Measurements from ENCODE around the gene HOXA7.

Gene HOXA7

GRCh38 chr7:27143950-27144780, 12.3 kb downstream of the HOXA7 start (continued):
- TF ChIP-seq TSHZ1 (tag by site-specific recombination; IDR thresholded peaks at IDR 0.05; ENCODE audit: borderline replicate concordance): peak; percentile 88
- 0 out of 2 replicates have a peak, but pooled peaks have one; percentile 11 for TF ChIP-seq ZNF792 (tag by site-specific recombination; IDR thresholded peaks at IDR 0.05)
- no peak for TF ChIP-seq ZNF266 (tag by site-specific recombination; IDR thresholded peaks at IDR 0.05; ENCODE audit: low read depth)
- TF ChIP-seq TRIM28 (IDR thresholded peaks at IDR 0.05; ENCODE audit: borderline replicate concordance, low read length): 0 out of 2 replicates have a peak, but pooled peaks have one; percentile 38
- TF ChIP-seq ZNF660 (tag by site-specific recombination; IDR thresholded peaks at IDR 0.05): peak; percentile 70; the same call in 1 of the 2 replicates
- TF ChIP-seq FEZF1 (tag by site-specific recombination; IDR thresholded peaks at IDR 0.05): peak; percentile 76

- CTCF ChIA-PET: interaction anchor here (0.6 to 4.4 kb wide), 46 partner anchors 9 to 1685 kb away, joined by 3 to 34 read pairs (median 4); partner anchors contain the start of genes HOXA1 and HOXA7
- Histone ChIP-seq H3K4me3 (ENCODE audit: low read depth, low read length) (peak within 1 kb of the TSS; percentile 79), H3K4me1 (ENCODE audit: control insufficient read depth, insufficient read depth, low read length) (peaks cover 22% of the 10 kb centered on the region), H3K9me3 (ENCODE audit: control insufficient read depth, insufficient read depth, low read depth, low read length) (no peaks in the 10 kb centered on the region), H3K36me3 (ENCODE audit: control insufficient read depth in 2 of 2, insufficient read depth in 1 of 2, low read length in 2 of 2) (peaks cover 0 to 63% of the 10 kb centered on the region in 2 experiments; a peak in 2 of 3 replicates), H3K27ac (ENCODE audit: extremely low read depth, low read depth, low read length) (peak within 1 kb of the TSS; percentile 98)
- POLR2A ChIA-PET: interaction anchor here (0.6 to 1.6 kb wide), 20 partner anchors 9 to 1281 kb away, joined by 3 to 9 read pairs (median 4); partner anchors contain the start of genes HOXA4, HOXA7 and HOXA9
- TF ChIP-seq KLF17 (tag by site-specific recombination; IDR thresholded peaks at IDR 0.05) (peak; percentile 71), ZNF391 (tag by site-specific recombination; IDR thresholded peaks at IDR 0.05; ENCODE audit: borderline replicate concordance, low read depth) (peak; percentile 27; the same call in 1 of the 2 replicates), ZNF221 (tag by site-specific recombination; IDR thresholded peaks at IDR 0.05; ENCODE audit: borderline replicate concordance) (no peak), ZNF664 (tag by site-specific recombination; IDR thresholded peaks at IDR 0.05) (no peak), YY2 (tag by site-specific recombination; IDR thresholded peaks at IDR 0.05) (no peak), KLF10 (tag by site-specific recombination; IDR thresholded peaks at IDR 0.05) (peak; percentile 75; the same call in 1 of the 2 replicates), RBAK (tag by site-specific recombination; IDR thresholded peaks at IDR 0.05) (no peak), ZNF292 (tag by site-specific recombination; IDR thresholded peaks at IDR 0.05; ENCODE audit: borderline replicate concordance, low read depth) (no peak), ZFHX2 (tag by site-specific recombination; conservative IDR thresholded peaks at IDR 0.05) (peak; percentile 77), ZNF335 (tag by site-specific recombination; conservative IDR thresholded peaks at IDR 0.05) (no peak), ZSCAN18 (tag by site-specific recombination; IDR thresholded peaks at IDR 0.05) (no peak), ZNF548 (tag by site-specific recombination; IDR thresholded peaks at IDR 0.05) (no peak)
- TF ChIP-seq, protein P1, sequence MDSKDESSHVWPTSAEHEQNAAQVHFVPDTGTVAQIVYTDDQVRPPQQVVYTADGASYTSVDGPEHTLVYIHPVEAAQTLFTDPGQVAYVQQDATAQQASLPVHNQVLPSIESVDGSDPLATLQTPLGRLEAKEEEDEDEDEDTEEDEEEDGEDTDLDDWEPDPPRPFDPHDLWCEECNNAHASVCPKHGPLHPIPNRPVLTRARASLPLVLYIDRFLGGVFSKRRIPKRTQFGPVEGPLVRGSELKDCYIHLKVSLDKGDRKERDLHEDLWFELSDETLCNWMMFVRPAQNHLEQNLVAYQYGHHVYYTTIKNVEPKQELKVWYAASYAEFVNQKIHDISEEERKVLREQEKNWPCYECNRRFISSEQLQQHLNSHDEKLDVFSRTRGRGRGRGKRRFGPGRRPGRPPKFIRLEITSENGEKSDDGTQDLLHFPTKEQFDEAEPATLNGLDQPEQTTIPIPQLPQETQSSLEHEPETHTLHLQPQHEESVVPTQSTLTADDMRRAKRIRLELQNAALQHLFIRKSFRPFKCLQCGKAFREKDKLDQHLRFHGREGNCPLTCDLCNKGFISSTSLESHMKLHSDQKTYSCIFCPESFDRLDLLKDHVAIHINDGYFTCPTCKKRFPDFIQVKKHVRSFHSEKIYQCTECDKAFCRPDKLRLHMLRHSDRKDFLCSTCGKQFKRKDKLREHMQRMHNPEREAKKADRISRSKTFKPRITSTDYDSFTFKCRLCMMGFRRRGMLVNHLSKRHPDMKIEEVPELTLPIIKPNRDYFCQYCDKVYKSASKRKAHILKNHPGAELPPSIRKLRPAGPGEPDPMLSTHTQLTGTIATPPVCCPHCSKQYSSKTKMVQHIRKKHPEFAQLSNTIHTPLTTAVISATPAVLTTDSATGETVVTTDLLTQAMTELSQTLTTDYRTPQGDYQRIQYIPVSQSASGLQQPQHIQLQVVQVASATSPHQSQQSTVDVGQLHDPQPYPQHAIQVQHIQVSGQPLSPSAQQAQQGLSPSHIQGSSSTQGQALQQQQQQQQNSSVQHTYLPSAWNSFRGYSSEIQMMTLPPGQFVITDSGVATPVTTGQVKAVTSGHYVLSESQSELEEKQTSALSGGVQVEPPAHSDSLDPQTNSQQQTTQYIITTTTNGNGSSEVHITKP (tag by site-specific recombination; IDR thresholded peaks at IDR 0.05): no peak; the same call in 1 of the 2 replicates
Observed at GRCh38 chr7:27143023-27143949, 13.2 kb downstream of the HOXA7 start, which contains the start of gene HOXA5. Gene HOXA5 (minus strand): TSS chr7:27143681. CDS start chr7:27143607, 74 bp downstream.
